SKM-1 (cell line): Measurements from ENCODE around the gene FRS2.
A peak's percentile ranks its signal among the peaks of the same experiment; 100 is the strongest.
"Not testable (repeated sequence)": the region's sequence is repeated elsewhere in the genome, so short reads cannot be mapped to it uniquely, and the experiment has no call there.

Experiments used
- DNase-seq: peaks from one replicate; lab custom pipeline; 2025; ENCODE audit not compliant: unreplicated experiment; lab: John Stamatoyannopoulos, UW

FRS2 gene

GRCh38 chr12:69570545-69571399 is 100.6 kb downstream of the FRS2 start:
- peak; percentile 0 for DNase-seq

- no peak for DNase-seq
Measured at GRCh38 chr12:69575346-69575745, 105.2 kb downstream of the FRS2 start.

- no peak for DNase-seq
Measured at GRCh38 chr12:69578283-69578682, 108.1 kb downstream of the FRS2 start.

GRCh38 chr12:69579029-69579428 is 108.8 kb downstream of the FRS2 start:
- no peak for DNase-seq

GRCh38 chr12:69580074-69580473 is 109.9 kb downstream of the FRS2 start:
- DNase-seq = no peak

- DNase-seq = no peak
Measured at GRCh38 chr12:69583203-69583602, 113.0 kb downstream of the FRS2 start.

GRCh38 chr12:69585189-69586062 is 115.2 kb downstream of the FRS2 start, which contains the start of gene CCT2:
TSS of gene CCT2 (plus strand) at chr12:69585459. CDS start at chr12:69585522, 63 bp downstream.
- DNase-seq = peak; percentile 53

GRCh38 chr12:69588527-69588926 is 118.3 kb downstream of the FRS2 start:
- no peak for DNase-seq

GRCh38 chr12:69589082-69589481 is 118.9 kb downstream of the FRS2 start:
- DNase-seq = no peak

GRCh38 chr12:69595689-69596088 is 125.5 kb downstream of the FRS2 start:
- no peak for DNase-seq

- no peak for DNase-seq
Measured at GRCh38 chr12:69598174-69598753, 128.1 kb downstream of the FRS2 start.

GRCh38 chr12:69600804-69601203 is 130.6 kb downstream of the FRS2 start:
- no peak for DNase-seq

GRCh38 chr12:69601962-69602685 is 131.9 kb downstream of the FRS2 start:
- no peak for DNase-seq

GRCh38 chr12:69602954-69603353 is 132.8 kb downstream of the FRS2 start:
- no peak for DNase-seq

GRCh38 chr12:69603556-69603955 is 133.4 kb downstream of the FRS2 start:
- DNase-seq = not testable (repeated sequence)

GRCh38 chr12:69604275-69604674 is 134.1 kb downstream of the FRS2 start:
- DNase-seq = not testable (repeated sequence)

GRCh38 chr12:69608114-69608513 is 137.9 kb downstream of the FRS2 start:
- DNase-seq = no peak

GRCh38 chr12:69610126-69610525 is 139.9 kb downstream of the FRS2 start:
- DNase-seq = no peak

- DNase-seq = no peak
Measured at GRCh38 chr12:69610729-69611128, 140.5 kb downstream of the FRS2 start, which contains the start of gene LRRC10. TSS of gene LRRC10 (minus strand) at chr12:69610907. CDS start at chr12:69610838, 69 bp downstream.

GRCh38 chr12:69613351-69613750 is 143.2 kb downstream of the FRS2 start:
- no peak for DNase-seq

GRCh38 chr12:69616025-69616424 is 145.8 kb downstream of the FRS2 start:
- no peak for DNase-seq
